Fibroblast of pulmonary artery (primary cell): ENCODE results near the gene LMBR1.
A peak's percentile ranks its signal among the peaks of the same experiment; 100 is the strongest.
"Not testable (repeated sequence)": the region's sequence is repeated elsewhere in the genome, so short reads cannot be mapped to it uniquely, and the experiment has no call there.

ENCODE experiments used
- DNase-seq: peaks from one replicate; pipeline ENCODE4 v3.0.0-alpha.2; 2010; ENCODE audit warnings: low read depth
- H3K4me3 ChIP-seq: replicated peaks from 2 replicates; pipeline ENCODE4 v1.5.1; 2011; ENCODE audit warnings: low read depth, mild to moderate bottlenecking, control low read depth, low read length, moderate library complexity
- TF ChIP-seq, protein P1 (sequence below): IDR thresholded peaks from 2 replicates; pipeline ENCODE4 v1.5.1; 2011; ENCODE audit warnings: mild to moderate bottlenecking, control low read depth, low read length, inconsistent platforms; ENCODE audit errors: missing control alignments

The LMBR1 gene, protein sequence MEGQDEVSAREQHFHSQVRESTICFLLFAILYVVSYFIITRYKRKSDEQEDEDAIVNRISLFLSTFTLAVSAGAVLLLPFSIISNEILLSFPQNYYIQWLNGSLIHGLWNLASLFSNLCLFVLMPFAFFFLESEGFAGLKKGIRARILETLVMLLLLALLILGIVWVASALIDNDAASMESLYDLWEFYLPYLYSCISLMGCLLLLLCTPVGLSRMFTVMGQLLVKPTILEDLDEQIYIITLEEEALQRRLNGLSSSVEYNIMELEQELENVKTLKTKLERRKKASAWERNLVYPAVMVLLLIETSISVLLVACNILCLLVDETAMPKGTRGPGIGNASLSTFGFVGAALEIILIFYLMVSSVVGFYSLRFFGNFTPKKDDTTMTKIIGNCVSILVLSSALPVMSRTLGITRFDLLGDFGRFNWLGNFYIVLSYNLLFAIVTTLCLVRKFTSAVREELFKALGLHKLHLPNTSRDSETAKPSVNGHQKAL

DNA sequence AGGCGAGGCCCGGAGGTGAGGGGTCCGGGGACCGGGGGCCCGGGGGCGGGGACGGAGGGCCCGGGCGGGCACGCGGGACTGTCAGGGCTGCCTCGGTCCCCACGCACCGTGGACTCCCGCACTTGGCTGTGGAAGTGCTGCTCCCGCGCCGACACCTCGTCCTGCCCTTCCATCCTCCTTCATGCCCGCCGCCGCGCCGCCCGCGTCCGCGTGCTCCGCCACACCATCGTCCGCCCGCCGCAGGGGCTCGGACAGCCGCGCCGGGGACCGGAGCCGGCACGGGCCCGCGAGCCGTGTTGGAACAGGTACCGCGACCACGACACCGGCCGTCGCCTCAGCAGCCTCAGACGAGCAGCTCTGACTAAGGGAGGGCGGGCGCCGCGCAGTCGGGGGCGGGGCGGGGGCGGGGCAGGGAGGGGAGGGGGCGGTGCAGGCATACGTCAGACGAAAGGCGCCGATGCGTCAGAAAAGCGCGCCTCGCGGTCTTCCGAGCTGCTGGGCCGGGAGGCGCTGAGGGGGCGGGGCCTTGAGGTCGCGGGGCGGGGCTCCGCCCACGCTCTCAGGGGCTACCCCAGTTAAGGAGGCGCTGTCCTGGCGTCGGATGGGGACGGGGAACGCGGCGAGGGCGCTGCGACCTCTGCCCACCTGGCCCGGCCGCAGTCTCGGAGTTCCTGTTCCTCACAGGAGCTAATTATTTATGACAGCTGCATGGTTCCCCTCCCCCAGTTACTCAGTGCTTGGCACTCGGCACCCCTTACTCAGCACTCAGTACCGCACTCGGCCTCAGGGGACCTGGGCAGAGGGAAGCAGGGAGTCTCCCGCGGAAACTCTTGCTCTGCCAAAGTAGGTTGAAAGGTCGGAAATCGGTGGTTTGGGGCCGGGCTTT is at the start of gene LMBR1:
Gene LMBR1 (minus strand): TSS at position 363 of the 886 bp plus-strand sequence. CDS start 190 bp downstream, at position 173.
- H3K4me3 ChIP-seq = peak within 1 kb of the TSS; percentile 84
- DNase-seq = peak; percentile 97
- TF ChIP-seq, protein P1, sequence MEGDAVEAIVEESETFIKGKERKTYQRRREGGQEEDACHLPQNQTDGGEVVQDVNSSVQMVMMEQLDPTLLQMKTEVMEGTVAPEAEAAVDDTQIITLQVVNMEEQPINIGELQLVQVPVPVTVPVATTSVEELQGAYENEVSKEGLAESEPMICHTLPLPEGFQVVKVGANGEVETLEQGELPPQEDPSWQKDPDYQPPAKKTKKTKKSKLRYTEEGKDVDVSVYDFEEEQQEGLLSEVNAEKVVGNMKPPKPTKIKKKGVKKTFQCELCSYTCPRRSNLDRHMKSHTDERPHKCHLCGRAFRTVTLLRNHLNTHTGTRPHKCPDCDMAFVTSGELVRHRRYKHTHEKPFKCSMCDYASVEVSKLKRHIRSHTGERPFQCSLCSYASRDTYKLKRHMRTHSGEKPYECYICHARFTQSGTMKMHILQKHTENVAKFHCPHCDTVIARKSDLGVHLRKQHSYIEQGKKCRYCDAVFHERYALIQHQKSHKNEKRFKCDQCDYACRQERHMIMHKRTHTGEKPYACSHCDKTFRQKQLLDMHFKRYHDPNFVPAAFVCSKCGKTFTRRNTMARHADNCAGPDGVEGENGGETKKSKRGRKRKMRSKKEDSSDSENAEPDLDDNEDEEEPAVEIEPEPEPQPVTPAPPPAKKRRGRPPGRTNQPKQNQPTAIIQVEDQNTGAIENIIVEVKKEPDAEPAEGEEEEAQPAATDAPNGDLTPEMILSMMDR = peak; percentile 53

DNA sequence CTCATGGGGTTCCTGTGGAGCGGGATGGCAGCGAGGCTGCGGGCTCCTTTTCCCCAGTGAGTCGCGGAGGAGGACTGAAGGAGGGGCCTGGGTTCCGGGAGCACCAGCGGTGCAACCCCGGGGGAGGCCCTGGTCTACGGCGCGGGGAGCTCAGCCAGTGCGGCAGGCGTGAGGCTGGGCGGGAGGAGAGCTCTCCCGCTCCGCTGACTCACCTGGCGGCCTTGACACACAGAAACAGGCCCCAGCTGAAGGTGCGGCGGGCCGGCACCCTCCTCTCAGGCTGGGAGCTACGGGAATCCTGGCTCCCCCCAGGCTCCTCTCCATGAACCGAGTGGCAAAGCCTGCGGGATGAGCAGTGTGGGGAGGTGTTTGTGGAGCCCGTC is 49.7 kb upstream of the LMBR1 start:
- H3K4me3 ChIP-seq = no peak overlapping the region
- TF ChIP-seq, protein P1 = no peak
- DNase-seq = no peak

DNA sequence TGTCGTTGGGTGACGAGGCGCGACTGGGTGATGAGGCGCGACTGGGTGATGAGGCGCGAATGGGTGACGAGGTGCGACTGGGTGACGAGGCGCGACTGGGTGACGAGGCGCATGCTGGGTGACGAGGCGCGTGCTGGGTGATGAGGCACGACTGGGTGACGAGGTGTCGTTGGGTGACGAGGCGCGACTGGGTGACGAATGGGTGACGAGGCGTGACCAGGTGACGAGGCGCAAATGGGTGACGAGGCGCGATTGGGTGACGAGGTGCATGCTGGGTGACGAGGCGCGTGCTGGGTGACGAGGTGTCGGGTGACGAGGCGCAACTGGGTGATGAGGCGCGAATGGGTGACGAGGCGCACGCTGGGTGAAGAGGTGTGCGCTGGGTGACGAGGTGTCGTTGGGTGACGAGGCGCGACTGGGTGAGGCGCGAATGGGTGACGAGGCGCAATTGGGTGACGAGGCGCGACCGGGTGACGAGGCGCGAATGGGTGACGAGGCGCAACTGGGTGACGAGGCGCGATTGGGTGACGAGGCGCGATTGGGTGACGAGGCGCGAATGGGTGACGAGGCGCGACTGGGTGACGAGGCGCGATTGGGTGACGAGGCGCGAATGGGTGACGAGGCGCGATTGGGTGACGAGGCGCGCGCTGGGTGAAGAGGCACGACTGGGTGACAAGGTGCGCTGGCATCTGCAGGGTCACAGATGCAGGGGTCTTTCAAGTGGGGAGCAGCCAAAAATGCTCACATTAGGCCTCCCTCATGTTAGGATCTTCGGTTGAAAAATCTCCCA is 48.6 kb upstream of the LMBR1 start:
- TF ChIP-seq, protein P1 = no peak
- H3K4me3 ChIP-seq = no peak overlapping the region
- DNase-seq = no peak

DNA sequence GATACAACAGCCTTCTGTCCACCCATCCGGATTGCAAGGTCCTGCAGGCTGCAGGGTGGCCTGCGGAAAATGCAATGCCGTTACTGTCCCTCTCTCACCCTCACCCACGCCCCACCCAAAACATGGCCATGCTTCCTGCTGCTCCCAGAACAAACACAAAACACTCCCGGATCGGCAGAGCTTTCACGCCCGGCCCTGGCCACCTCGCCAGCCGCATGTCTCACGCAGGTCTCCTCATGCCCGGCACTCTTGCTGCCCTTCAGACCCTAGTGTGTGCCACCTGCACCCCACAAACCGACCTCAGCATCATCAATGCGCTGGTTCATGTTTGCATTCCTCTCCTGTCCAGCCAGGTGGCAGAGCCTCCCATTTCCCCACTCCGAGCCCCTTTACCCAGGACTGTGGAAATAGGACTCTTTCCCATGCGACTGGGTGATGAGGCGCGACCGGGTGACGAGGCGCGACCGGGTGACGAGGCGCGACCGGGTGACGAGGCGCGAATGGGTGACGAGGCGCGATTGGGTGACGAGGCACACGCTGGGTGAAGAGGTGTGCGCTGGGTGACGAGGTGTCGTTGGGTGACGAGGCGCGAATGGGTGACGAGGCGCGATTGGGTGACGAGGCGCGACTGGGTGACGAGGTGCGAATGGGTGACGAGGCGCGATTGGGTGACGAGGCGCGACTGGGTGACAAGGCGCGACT is 47.6 kb upstream of the LMBR1 start:
- TF ChIP-seq, protein P1 = no peak
- no peak for DNase-seq
- H3K4me3 ChIP-seq = no peak overlapping the region

DNA sequence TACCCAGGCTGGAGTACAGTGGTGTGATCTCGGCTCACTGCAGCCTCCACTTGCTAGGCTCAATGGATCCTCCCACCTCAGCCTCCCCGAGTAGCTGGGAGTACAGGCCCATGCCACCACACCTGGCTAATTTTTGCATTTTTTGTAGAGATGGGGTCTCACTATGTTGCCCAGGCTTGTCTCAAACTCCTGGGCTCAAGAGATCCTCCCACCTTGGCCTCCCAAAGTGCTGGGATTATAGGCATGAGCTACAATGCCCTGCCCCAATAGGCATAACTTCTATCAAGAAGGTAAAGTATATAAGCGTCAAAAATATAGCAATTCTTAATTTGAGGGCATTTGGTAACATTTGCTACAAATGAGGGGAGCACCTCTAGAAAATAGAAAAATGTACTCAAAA is 43.8 kb upstream of the LMBR1 start:
- DNase-seq, H3K4me3 ChIP-seq: not testable (repeated sequence)

DNA sequence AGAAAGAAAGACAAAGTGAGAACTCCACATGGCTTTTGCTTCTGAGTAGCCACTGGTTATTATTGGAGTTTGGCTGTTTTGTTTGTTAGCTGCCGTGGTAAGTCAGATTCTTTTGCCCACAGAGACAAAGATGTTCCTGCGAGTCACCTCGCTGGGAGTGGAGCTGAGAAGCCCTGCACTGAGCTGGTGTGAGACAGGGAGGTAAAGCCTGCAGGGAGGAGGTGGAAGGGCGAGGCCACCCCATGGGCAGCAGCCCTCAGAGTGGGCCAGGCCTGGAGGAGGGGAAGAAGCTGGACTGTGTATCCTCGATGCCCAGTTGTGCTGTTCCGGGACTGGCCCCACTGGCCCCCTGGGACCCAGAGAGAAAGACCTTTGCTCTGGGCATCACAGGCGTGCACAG is 42.3 kb upstream of the LMBR1 start:
- TF ChIP-seq, protein P1 = no peak
- H3K4me3 ChIP-seq = no peak overlapping the region
- DNase-seq = no peak
